HL-60 (cell line): ENCODE data around the gene SORCS1.

Experiments used
- DNase-seq, 2 experiments: peaks; one replicate each; pipeline ENCODE4 v3.0.0-alpha.2; 2010 to 2020; ENCODE audit warnings: low read depth in 1 of 2, low spot score in 1 of 2
- H3K27ac ChIP-seq: fragments of 250-450 bp; sonication (Bioruptor Pico); replicated peaks from 2 replicates; pipeline ENCODE4 v1.5.1; 2020; ENCODE audit warnings: mild to moderate bottlenecking, moderate library complexity
- H3K27me3 ChIP-seq: fragments of 250-450 bp; sonication (Bioruptor Pico); 2 replicates; pipeline ENCODE4 v1.5.1; 2021; ENCODE audit warnings: mild to moderate bottlenecking, moderate library complexity; ENCODE audit not compliant: insufficient read depth, poor library complexity, severe bottlenecking
- H3K4me3 ChIP-seq: replicated peaks from 2 replicates; pipeline ENCODE4 v1.5.1; 2011; ENCODE audit warnings: mild to moderate bottlenecking, control low read depth, low read length; ENCODE audit not compliant: insufficient read depth
- GABPA ChIP-seq: IDR thresholded peaks from 2 replicates; pipeline ENCODE4 v1.6.1; 2012; ENCODE audit warnings: low read depth
- POLR2AphosphoS5 ChIP-seq: IDR thresholded peaks from 2 replicates; pipeline ENCODE4 v1.6.1; 2012; ENCODE audit warnings: low read depth
- SPI1 ChIP-seq: IDR thresholded peaks from 2 replicates; pipeline ENCODE4 v1.6.1; 2012; ENCODE audit warnings: low read depth, mild to moderate bottlenecking, borderline replicate concordance
- TF ChIP-seq, protein P1 (sequence below): IDR thresholded peaks from 2 replicates; pipeline ENCODE4 v1.6.1; 2012; ENCODE audit warnings: low read depth; ENCODE audit not compliant: insufficient replicate concordance
- TF ChIP-seq, protein P2 (sequence below): IDR thresholded peaks from one replicate; pipeline ENCODE4 v1.5.1; 2011; ENCODE audit warnings: low read length, control low read depth, inconsistent platforms; ENCODE audit not compliant: insufficient read depth

The SORCS1 gene

DNA sequence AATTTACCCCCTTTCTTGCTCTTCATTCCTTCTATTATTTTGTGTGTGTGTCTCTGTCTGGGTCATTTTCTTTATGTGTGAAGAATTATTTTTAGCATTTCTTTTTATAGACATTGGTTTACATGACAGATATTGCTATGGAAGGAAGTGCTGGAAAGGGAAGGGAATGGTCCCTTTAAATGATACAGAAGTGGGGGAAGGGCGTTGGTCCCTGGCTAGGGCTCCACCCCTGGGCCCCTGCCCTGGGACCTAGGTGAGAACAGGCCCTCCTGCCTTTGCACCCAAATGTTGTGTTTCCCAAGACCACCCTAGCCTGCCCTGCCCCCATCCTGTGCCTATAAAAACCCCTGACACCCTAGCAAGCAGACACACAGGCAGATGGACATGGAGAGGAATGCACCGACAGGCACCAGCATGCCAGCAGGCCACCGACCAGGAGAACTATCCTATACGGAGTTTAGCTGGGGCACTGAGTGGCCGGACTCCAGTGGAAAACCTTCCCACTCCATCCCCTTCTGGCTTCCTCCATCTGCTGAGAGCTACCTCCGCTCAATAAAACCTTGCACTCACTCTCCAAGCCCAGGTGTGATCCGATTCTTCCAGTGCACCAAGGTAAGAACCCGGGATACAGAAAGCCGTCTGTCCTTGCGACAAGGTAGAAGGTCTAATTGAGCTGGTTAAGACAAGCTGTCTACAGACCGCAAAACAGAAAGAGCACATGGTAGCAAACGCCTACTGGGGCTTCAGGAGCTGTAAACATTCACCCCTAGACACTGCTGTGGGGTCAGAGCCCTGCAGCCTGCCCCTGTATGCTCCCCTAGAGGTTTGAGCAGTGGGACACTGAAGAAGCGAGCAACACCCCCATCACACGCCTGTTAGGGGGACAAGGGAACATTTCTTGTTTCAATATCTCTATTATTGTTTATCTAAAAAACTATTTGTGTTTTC is 515.7 kb downstream of the SORCS1 start:
- Histone ChIP-seq H3K27ac (no peak overlapping the region), H3K4me3 (no peak overlapping the region), H3K27me3 (no peaks in the 10 kb centered on the region)
- no peak for DNase-seq
- TF ChIP-seq, protein P1, sequence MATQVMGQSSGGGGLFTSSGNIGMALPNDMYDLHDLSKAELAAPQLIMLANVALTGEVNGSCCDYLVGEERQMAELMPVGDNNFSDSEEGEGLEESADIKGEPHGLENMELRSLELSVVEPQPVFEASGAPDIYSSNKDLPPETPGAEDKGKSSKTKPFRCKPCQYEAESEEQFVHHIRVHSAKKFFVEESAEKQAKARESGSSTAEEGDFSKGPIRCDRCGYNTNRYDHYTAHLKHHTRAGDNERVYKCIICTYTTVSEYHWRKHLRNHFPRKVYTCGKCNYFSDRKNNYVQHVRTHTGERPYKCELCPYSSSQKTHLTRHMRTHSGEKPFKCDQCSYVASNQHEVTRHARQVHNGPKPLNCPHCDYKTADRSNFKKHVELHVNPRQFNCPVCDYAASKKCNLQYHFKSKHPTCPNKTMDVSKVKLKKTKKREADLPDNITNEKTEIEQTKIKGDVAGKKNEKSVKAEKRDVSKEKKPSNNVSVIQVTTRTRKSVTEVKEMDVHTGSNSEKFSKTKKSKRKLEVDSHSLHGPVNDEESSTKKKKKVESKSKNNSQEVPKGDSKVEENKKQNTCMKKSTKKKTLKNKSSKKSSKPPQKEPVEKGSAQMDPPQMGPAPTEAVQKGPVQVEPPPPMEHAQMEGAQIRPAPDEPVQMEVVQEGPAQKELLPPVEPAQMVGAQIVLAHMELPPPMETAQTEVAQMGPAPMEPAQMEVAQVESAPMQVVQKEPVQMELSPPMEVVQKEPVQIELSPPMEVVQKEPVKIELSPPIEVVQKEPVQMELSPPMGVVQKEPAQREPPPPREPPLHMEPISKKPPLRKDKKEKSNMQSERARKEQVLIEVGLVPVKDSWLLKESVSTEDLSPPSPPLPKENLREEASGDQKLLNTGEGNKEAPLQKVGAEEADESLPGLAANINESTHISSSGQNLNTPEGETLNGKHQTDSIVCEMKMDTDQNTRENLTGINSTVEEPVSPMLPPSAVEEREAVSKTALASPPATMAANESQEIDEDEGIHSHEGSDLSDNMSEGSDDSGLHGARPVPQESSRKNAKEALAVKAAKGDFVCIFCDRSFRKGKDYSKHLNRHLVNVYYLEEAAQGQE, result no peak
- TF ChIP-seq, protein P2, sequence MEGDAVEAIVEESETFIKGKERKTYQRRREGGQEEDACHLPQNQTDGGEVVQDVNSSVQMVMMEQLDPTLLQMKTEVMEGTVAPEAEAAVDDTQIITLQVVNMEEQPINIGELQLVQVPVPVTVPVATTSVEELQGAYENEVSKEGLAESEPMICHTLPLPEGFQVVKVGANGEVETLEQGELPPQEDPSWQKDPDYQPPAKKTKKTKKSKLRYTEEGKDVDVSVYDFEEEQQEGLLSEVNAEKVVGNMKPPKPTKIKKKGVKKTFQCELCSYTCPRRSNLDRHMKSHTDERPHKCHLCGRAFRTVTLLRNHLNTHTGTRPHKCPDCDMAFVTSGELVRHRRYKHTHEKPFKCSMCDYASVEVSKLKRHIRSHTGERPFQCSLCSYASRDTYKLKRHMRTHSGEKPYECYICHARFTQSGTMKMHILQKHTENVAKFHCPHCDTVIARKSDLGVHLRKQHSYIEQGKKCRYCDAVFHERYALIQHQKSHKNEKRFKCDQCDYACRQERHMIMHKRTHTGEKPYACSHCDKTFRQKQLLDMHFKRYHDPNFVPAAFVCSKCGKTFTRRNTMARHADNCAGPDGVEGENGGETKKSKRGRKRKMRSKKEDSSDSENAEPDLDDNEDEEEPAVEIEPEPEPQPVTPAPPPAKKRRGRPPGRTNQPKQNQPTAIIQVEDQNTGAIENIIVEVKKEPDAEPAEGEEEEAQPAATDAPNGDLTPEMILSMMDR, result no peak
- no peak for TF ChIP-seq POLR2AphosphoS5
- no peak for TF ChIP-seq SPI1
- TF ChIP-seq GABPA, result no peak

DNA sequence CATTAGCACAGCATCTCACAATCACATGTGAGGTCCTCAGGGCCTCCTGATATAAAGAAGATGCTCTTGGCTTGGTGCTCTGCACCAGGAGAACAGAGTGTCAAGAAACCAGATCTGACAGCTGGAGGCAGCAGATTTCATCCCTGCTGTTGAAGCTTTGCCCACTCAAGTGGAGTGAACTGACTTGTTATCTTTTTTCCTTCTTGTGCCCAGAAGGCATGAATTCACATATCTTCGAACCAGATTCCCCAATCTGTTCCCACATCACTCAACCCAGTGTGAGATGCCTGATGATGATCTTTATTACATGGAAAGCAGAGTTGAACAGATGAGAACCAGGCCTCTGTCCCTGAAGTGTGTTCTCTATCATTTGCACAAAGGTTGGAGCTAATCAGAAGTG is 521.0 kb downstream of the SORCS1 start:
- TF ChIP-seq, protein P1, result no peak
- TF ChIP-seq, protein P2, result no peak
- no peak for TF ChIP-seq POLR2AphosphoS5
- TF ChIP-seq SPI1, result no peak
- H3K4me3 ChIP-seq, result no peak overlapping the region
- H3K27ac ChIP-seq, result no peak overlapping the region
- no peaks in the 10 kb centered on the region for H3K27me3 ChIP-seq
- no peak for DNase-seq

DNA sequence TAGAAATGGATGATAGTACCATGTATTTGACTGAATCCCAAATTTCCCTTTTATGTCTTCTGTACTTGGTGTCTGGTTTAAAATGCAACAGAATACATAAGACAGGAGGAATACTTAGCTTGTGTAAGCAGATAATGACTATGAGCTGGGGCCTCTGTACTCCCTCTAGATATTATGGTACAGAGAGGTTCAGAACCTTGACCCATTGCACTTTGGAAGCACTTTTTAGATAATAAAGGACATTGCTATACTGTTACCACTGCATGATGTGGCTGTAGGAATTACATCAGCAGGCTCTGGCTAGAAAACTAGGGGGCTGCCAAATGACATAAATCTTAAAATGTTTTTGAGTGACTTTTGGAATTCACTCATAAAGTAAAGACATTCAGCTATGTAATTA is 526.6 kb downstream of the SORCS1 start:
- no peak for DNase-seq
- H3K27me3 ChIP-seq, result no peaks in the 10 kb centered on the region
- H3K27ac ChIP-seq, result no peak overlapping the region
- no peak for TF ChIP-seq POLR2AphosphoS5
- H3K4me3 ChIP-seq, result no peak overlapping the region

DNA sequence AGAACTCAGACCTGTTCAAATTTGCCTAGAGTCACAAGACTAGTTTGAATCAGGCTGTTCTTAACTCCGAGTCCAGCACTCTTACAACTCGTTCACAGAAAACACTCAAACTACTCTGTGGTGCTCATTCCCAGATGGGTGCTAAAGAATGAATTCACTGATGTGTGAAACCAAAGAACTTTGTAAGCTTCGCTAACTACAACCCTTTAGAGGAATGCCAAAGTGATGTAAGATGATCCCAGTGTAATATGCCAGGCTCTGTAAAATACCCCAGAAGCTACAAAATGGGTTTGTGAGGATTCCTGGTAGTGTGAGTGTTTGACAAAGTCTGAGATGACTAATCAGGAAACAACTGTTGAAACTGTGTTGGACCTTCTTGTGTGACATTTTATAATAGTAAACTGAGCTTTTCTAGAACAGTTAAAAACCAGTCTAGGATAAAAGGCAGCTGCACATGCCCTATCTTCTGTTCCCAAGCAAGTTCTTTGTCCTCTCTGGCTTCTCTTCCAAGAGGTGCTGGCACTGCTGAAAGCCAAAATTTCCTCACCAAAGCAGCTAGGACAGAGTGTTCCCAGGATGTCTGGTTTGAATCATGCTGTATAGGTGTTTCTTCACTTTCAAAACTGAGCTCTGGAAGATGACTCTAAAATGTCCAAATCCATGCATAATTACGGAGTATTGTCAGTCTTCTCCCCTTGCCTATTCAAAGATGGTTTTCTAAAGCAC is 527.6 kb downstream of the SORCS1 start:
- Histone ChIP-seq H3K27ac (no peak overlapping the region), H3K4me3 (no peak overlapping the region), H3K27me3 (no peaks in the 10 kb centered on the region)
- DNase-seq, result no peak
- no peak for TF ChIP-seq GABPA
- TF ChIP-seq, protein P2, result no peak
- no peak for TF ChIP-seq POLR2AphosphoS5
- no peak for TF ChIP-seq SPI1
- TF ChIP-seq, protein P1, result no peak
